GM21515 (cell line): Measurements from ENCODE around the gene DGLUCY.
"Not testable (repeated sequence)": the region's sequence is repeated elsewhere in the genome, so short reads cannot be mapped to it uniquely, and the experiment has no call there.

Source experiments
- ATAC-seq: cut with Tn5 transposase; IDR thresholded peaks from one replicate; pipeline ENCODE4 v1.9.1; 2021; ENCODE audit not compliant: unreplicated experiment

The DGLUCY gene

GRCh38 chr14:91113829-91114078 is at the start of gene DGLUCY:
Gene DGLUCY (plus strand): TSS chr14:91114073. CDS start chr14:91160295, 46,222 bp downstream.
- ATAC-seq, result peak; percentile 70

GRCh38 chr14:91065266-91065665 is 48.6 kb upstream of the DGLUCY start:
- ATAC-seq, result no peak

- ATAC-seq, result no peak
Observed at GRCh38 chr14:91067186-91067585, 46.7 kb upstream of the DGLUCY start.

- no peak for ATAC-seq
Observed at GRCh38 chr14:91068642-91069041, 45.2 kb upstream of the DGLUCY start.

GRCh38 chr14:91070572-91070971 is 43.3 kb upstream of the DGLUCY start:
- no peak for ATAC-seq

- no peak for ATAC-seq
Observed at GRCh38 chr14:91075553-91075952, 38.3 kb upstream of the DGLUCY start.

- ATAC-seq, result peak; percentile 56
Observed at GRCh38 chr14:91078095-91078737, 35.7 kb upstream of the DGLUCY start.

GRCh38 chr14:91080071-91080470 is 33.8 kb upstream of the DGLUCY start:
- no peak for ATAC-seq

- no peak for ATAC-seq
Observed at GRCh38 chr14:91082282-91082681, 31.6 kb upstream of the DGLUCY start.

GRCh38 chr14:91084516-91084915 is 29.4 kb upstream of the DGLUCY start:
- ATAC-seq, result no peak

GRCh38 chr14:91087470-91087869 is 26.4 kb upstream of the DGLUCY start:
- not testable (repeated sequence) for ATAC-seq

- ATAC-seq, result no peak
Observed at GRCh38 chr14:91088585-91089235, 25.2 kb upstream of the DGLUCY start.

GRCh38 chr14:91089958-91090535 is 23.8 kb upstream of the DGLUCY start:
- no peak for ATAC-seq

GRCh38 chr14:91090743-91091142 is 23.1 kb upstream of the DGLUCY start:
- ATAC-seq, result no peak

GRCh38 chr14:91092073-91092472 is 21.8 kb upstream of the DGLUCY start:
- no peak for ATAC-seq

GRCh38 chr14:91093743-91094472 is 20.0 kb upstream of the DGLUCY start:
- ATAC-seq, result not testable (repeated sequence)

GRCh38 chr14:91094772-91095171 is 19.1 kb upstream of the DGLUCY start:
- ATAC-seq, result no peak

GRCh38 chr14:91095178-91095577 is 18.7 kb upstream of the DGLUCY start:
- no peak for ATAC-seq

GRCh38 chr14:91097657-91098056 is 16.2 kb upstream of the DGLUCY start:
- ATAC-seq, result not testable (repeated sequence)

GRCh38 chr14:91098591-91098990 is 15.3 kb upstream of the DGLUCY start:
- ATAC-seq, result no peak

- ATAC-seq, result no peak
Observed at GRCh38 chr14:91100102-91100501, 13.8 kb upstream of the DGLUCY start.

GRCh38 chr14:91103116-91103515 is 10.8 kb upstream of the DGLUCY start:
- ATAC-seq, result no peak
